ENCODE measurements around the gene NGEF.

The NGEF gene

GRCh38 chr2:233055362-233055761, 42.3 kb upstream of the NGEF start:
- TF ChIP-seq TEAD4 (IDR thresholded peaks at IDR 0.05) (no peak), TAF1 (IDR thresholded peaks at IDR 0.05; ENCODE audit: low read depth) (no peak), REST (IDR thresholded peaks at IDR 0.05; ENCODE audit: low read depth) (no peak), CEBPB (IDR thresholded peaks at IDR 0.05) (no peak), EGR1 (IDR thresholded peaks at IDR 0.05) (no peak), FOXM1 (IDR thresholded peaks at IDR 0.05; ENCODE audit: borderline replicate concordance, low read depth) (no peak), RAD21 (IDR thresholded peaks at IDR 0.05; ENCODE audit: low read depth) (no peak), YY1 (IDR thresholded peaks at IDR 0.05; ENCODE audit: low read depth) (no peak), CREB1 (IDR thresholded peaks at IDR 0.05; ENCODE audit: low read depth) (no peak), EP300 (IDR thresholded peaks at IDR 0.05; ENCODE audit: borderline replicate concordance) (no peak), ZBTB7A (IDR thresholded peaks at IDR 0.05; ENCODE audit: low read depth) (no peak)

- no peak for TF ChIP-seq MAX (IDR thresholded peaks at IDR 0.05)
- TF ChIP-seq CREB1 (IDR thresholded peaks at IDR 0.05; ENCODE audit: low read depth), result no peak
- no peak for TF ChIP-seq REST (IDR thresholded peaks at IDR 0.05; ENCODE audit: low read depth)
- no peak for TF ChIP-seq EGR1 (IDR thresholded peaks at IDR 0.05)
- 0 out of 2 replicates have a peak, but pooled peaks have one; percentile 29 for TF ChIP-seq TAF1 (IDR thresholded peaks at IDR 0.05; ENCODE audit: low read depth)
- no peak for TF ChIP-seq EP300 (IDR thresholded peaks at IDR 0.05; ENCODE audit: borderline replicate concordance)
- 0 out of 2 replicates have a peak, but pooled peaks have one; percentile 39 for TF ChIP-seq TCF12 (IDR thresholded peaks at IDR 0.05; ENCODE audit: low read depth)
- no peak for TF ChIP-seq ZBTB7A (IDR thresholded peaks at IDR 0.05; ENCODE audit: low read depth)
- no peak for TF ChIP-seq FOXM1 (IDR thresholded peaks at IDR 0.05; ENCODE audit: borderline replicate concordance, low read depth)
- TF ChIP-seq RAD21 (IDR thresholded peaks at IDR 0.05; ENCODE audit: low read depth), result peak; percentile 96
Observed at GRCh38 chr2:233053928-233054784, 41.1 kb upstream of the NGEF start.

- TF ChIP-seq RAD21 (IDR thresholded peaks at IDR 0.05; ENCODE audit: low read depth), result no peak
- no peak for TF ChIP-seq USF1 (IDR thresholded peaks at IDR 0.05)
- 0 out of 2 replicates have a peak, but pooled peaks have one; percentile 40 for TF ChIP-seq EP300 (IDR thresholded peaks at IDR 0.05; ENCODE audit: borderline replicate concordance)
- no peak for TF ChIP-seq CEBPB (IDR thresholded peaks at IDR 0.05)
- no peak for TF ChIP-seq ZBTB7A (IDR thresholded peaks at IDR 0.05; ENCODE audit: low read depth)
- no peak for TF ChIP-seq TEAD4 (IDR thresholded peaks at IDR 0.05)
- no peak for TF ChIP-seq CREB1 (IDR thresholded peaks at IDR 0.05; ENCODE audit: low read depth)
- 0 out of 2 replicates have a peak, but pooled peaks have one; percentile 26 for TF ChIP-seq NFIC (IDR thresholded peaks at IDR 0.05)
- TF ChIP-seq FOXM1 (IDR thresholded peaks at IDR 0.05; ENCODE audit: borderline replicate concordance, low read depth), result no peak
- TF ChIP-seq REST (IDR thresholded peaks at IDR 0.05; ENCODE audit: low read depth), result no peak
- TF ChIP-seq TAF1 (IDR thresholded peaks at IDR 0.05; ENCODE audit: low read depth), result no peak
- TF ChIP-seq YY1 (IDR thresholded peaks at IDR 0.05; ENCODE audit: low read depth), result no peak
- TF ChIP-seq EGR1 (IDR thresholded peaks at IDR 0.05), result no peak
- peak; percentile 51 for TF ChIP-seq MAX (IDR thresholded peaks at IDR 0.05)
Observed at GRCh38 chr2:233051241-233052149, 38.4 kb upstream of the NGEF start.
